ENCODE data around the gene MAMLD1.

- no peak for TF ChIP-seq CTCF (IDR thresholded peaks at IDR 0.05)
- TF ChIP-seq POLR2AphosphoS5 (IDR thresholded peaks at IDR 0.05) = no peak
- no peak for TF ChIP-seq POLR2A (IDR thresholded peaks at IDR 0.05)
These were observed 12.2 kb downstream of the MAMLD1 start for GRCh38 chrX:150375243-150375770.

Measured in gastroesophageal sphincter (tissue), 3 donors.